SKM-1 treated with dmso at 0.1 percent for 144 hours (cell line): ENCODE measurements around the gene PPP2R1B.
"Not testable (repeated sequence)": the region's sequence is repeated elsewhere in the genome, so short reads cannot be mapped to it uniquely, and the experiment has no call there.

Source experiments
- DNase-seq: peaks from one replicate; lab custom pipeline; 2025; ENCODE audit not compliant: unreplicated experiment; lab: John Stamatoyannopoulos, UW

PPP2R1B gene

GRCh38 chr11:111784311-111784710 lies 18.1 kb upstream of the PPP2R1B start:
- DNase-seq = not testable (repeated sequence)

DNA sequence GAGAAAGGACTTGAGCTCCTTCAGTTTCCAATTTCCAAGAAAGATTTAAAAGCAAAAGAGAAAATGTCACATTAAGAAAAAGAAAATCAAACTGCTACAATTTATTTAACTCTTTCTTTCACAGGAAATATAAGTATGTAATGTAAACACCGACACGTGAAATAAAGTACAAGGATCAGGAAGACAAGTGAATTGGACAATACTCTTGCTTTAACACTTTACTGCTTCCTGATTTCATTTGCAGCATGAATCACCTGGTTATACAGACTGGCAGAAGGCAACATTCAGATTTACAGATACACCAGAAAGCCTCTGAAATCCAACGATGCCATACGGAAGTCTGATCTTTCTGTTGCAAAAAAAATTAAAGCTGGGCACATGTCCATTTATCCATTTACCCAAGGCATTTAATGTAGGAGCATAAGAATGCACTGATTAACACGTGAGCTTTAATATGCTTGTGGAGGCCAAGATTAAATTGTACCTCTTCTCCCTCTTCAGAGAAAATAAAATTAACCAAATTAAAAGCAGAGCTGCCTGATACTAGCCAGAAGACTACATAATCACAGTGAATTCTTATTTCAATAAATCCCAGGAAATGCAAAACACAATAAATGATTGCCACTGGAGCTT lies 16.0 kb upstream of the PPP2R1B start:
- no peak for DNase-seq

GRCh38 chr11:111779118-111779517 lies 12.9 kb upstream of the PPP2R1B start:
- DNase-seq = no peak

DNA sequence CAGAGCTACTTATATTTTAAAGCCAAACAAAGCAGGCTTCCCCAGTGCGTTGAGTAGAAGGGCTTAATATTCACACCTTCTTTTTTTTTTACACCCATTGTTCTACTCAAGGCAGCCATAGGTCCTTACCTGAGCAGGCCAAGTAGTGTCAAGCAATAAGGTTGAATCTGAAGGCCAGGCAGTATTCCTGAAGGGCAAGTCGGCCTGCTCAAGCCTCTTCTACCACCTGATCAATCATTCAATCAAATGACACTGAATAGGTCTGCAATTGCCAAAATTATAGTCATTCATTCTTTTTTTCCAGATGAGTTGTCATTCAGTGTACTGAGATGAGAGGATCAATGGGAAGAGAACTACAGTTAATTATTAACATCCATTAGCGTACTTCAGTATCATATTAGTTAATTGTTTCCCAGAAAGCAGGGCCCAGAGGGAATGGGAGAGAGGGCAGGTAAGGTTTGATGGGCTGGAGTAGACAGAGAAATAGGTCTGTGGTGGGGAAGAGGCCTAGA lies 11.9 kb upstream of the PPP2R1B start:
- no peak for DNase-seq

GRCh38 chr11:111777094-111778046 lies 11.2 kb upstream of the PPP2R1B start:
- peak; percentile 77 for DNase-seq

DNA sequence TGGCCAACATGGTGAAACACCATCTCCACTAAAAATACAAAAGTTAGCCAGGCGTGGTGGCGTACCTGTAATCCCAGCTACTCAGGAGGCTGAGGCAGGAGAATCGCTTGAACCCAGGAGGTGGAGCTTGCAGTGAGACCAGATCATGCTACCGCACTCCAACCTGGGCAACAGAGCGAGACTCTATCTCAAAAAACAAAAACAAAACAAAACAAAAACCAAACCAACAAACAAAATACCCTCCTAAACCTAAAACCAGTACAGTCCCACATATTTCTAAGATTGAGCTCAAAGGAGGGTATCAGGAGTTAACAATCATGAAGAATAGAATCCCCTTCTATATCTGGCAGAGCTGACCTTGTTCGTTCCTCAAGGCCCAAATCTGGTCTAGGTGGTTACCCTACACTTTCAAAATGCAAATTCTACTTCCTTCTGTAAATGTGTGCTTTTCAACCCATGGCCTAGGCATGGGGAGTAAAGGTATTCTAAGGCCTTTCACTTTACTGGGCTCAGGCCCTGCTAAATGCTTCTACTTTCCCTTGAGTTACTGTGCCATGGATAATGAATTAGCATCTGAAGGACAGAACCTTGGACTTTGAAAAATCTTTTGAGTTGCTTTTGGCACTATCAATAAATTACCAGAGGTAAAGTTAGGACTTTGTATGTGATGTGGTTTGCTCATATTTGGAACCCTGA lies 10.4 kb upstream of the PPP2R1B start:
- DNase-seq = no peak

- no peak for DNase-seq
Observed at GRCh38 chr11:111774955-111775710, 8.9 kb upstream of the PPP2R1B start.

DNA sequence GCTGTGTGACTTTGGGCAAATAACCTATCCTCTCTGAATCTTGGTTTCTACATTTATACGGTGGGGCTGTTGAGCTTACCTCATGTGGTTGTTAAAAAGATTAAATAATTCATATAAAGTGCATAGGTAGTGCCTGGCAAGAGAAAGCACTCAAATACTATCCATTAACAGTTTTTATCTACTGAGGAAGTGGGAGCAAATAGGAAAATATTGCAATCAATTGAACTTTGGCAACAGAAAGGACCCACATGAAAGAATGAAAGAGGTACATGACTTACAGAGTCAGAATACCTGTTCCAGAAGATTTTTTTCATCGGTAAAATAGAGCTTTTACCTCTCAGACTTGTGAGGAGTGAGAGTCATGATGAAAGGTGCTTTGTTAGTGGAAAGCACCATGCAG lies 6.3 kb upstream of the PPP2R1B start:
- no peak for DNase-seq

DNA sequence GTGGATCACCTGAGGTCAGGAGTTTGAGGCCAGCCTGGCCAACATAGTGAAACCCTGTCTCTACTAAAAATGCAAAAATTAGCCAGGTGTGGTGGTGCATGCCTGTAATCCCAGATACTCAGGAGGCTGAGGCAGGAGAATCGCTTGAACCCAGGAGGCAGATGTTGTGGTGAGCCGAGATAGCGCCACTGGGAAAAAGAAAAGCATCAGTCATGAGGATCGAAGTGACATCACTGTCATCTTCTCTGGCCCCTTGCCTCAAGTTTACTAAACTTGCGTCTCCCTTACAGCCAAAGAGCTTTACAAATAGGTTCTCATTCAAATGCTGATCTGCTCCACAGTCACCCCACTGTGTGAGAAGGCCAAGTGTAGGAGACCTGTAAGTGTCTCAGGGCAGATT lies 5.0 kb upstream of the PPP2R1B start:
- not testable (repeated sequence) for DNase-seq

- no peak for DNase-seq
Observed at GRCh38 chr11:111770581-111771134, 4.5 kb upstream of the PPP2R1B start.

GRCh38 chr11:111766834-111767142 lies 599 bp upstream of the PPP2R1B start:
- no peak for DNase-seq

GRCh38 chr11:111765320-111765983 lies 737 bp downstream of the PPP2R1B start:
- no peak for DNase-seq

DNA sequence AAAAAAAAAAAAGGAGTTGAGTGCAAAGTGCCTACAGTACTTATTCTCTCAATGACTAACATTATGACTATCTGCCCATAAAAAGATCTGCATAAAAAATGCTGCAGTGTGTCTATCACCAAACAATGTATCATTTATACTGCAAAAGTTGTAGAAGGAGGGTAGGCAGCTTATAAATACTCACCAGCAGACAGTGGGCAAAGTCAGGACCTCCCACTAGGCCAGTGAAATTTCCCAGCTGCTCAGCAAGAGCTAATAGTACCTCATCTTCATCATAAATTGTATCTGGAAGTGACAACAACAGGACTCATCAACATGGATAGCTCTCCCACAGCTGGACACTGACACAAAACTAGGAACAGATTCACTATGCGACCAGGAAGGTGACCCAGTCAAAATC lies 1.6 kb downstream of the PPP2R1B start:
- no peak for DNase-seq

DNA sequence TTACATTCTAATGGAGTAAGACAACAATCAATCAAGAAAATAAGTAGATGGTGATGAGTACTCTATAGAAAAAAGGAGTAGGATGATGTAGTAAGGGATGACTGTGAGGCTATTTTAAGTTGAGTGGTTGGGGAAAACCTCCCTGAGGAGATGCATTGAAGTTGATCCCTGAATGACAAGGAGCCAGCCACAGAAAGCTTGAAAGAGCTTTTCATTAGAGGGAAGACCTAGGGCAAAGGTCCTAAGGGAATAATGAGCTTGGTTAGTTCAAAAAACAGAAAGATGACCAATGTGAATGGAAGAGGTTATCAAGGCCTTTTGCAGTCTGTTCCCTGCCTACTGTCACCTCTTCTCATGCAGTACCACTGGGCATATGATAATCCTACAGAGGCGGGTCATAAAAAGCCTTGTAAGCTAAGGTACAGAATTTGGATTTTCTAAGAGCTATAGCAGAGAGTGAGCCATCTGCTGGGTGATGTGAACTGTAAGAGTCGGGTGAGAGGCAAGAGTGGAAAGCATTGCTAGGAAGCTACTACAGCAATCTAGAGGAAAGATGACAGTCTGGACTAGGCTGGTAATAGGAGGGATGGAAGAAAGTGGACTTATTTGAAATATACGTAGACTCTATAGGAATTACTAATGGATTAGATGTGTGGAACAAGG lies 3.1 kb downstream of the PPP2R1B start:
- DNase-seq = no peak

DNA sequence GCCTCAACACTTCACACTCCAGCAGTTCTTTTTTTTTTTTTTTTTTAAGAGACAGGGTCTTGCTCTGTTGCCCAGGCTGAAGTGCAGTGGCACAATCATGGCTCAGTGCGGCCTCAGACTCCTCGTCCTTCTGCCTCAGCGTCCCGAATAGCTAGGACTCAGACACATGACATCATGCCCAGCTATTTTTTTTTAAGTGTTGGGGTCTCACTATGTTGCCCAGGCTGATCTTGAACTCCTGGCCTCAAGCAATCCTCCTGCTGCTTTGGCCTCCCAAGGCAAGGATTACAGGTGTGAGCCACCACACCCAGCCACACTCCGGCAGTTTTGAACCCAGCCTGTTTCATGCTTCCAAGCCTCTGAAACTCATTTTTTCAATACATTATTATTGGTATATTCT lies 3.7 kb downstream of the PPP2R1B start:
- DNase-seq = no peak

GRCh38 chr11:111761036-111761435 lies 5.2 kb downstream of the PPP2R1B start:
- no peak for DNase-seq

DNA sequence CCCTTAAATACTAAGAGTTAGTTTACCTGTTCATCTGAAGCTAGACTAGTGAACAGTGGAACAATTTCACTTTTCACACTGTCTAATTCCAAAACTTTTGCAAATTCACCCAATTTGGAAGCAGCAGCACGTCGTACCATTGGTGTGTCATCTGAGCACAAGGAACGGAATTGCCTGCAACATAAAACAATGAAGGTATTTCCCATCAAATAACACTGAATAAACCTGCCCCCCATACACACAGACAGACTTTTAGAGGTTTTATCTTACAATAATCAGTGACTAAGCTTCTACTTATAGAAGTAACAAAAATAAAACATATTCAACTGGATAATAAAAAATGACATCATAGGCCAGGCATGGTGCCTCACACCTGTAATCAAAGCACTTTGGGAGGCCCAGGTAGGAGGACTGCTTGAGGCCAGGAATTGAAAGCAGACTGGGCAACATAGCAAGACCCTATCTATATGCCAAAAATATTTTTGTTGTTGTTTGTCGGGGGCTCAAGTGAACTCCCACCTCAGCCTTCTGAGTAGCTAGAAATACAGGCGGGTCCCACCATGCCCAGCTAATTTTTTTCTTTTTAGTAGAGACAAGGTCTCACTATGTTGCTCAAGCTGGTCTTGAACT lies 6.3 kb downstream of the PPP2R1B start:
- DNase-seq = no peak

DNA sequence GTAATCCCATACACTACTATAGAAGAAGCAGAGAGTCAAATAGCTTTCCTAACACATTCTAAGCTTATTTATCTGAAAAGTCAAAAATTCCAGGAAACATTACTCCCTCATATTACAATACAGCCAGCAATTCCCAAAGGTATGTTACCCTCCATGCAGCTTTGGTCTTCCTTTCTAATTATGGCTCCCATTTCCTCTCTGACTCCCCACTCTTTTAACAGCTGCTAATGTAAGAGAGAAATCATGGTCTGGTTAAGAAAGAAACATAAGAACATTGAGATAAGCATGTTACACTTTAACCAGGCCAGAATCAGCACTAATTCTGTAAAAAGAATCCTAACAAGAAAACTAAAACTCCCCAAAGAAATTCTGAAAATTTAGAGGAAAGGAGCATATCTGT lies 6.8 kb downstream of the PPP2R1B start:
- no peak for DNase-seq

- DNase-seq = no peak
Observed at GRCh38 chr11:111756097-111756496, 10.1 kb downstream of the PPP2R1B start.
